Activated T-cell treated with anti-CD3 and anti-CD28 coated beads for 48 hours (primary cell): ENCODE measurements around the gene SERPINA9.
"Not testable (repeated sequence)": the region's sequence is repeated elsewhere in the genome, so short reads cannot be mapped to it uniquely, and the experiment has no call there.

ENCODE experiments used
- DNase-seq: peaks from one replicate; pipeline ENCODE4 v3.0.0-alpha.2; 2020; ENCODE audit warnings: low read depth

SERPINA9 gene, protein sequence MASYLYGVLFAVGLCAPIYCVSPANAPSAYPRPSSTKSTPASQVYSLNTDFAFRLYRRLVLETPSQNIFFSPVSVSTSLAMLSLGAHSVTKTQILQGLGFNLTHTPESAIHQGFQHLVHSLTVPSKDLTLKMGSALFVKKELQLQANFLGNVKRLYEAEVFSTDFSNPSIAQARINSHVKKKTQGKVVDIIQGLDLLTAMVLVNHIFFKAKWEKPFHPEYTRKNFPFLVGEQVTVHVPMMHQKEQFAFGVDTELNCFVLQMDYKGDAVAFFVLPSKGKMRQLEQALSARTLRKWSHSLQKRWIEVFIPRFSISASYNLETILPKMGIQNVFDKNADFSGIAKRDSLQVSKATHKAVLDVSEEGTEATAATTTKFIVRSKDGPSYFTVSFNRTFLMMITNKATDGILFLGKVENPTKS

DNA sequence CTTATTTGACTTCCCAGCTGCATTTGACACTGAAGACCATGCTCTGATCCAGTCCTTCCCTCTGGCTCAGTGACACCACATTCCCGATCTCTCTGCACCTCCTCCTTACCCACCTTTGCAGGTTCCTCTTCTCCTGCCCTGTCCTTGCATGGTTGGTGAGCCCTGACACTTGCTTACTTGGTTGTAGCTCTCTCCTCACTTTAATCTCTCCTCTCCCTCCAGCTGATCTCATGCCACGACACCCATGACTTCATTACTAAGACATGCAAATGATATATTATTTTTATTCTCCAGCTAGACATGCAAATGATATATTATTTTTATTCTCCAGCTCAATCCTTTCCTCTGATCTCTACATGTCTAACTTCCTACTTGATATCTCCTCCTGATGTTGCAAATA, at the start of gene SERPINA9:
Gene SERPINA9, minus strand, starts transcription at position 175 of the 400 bp plus-strand sequence. CDS start 6,357 bp downstream, outside the sequence.
- no peak for DNase-seq

DNA sequence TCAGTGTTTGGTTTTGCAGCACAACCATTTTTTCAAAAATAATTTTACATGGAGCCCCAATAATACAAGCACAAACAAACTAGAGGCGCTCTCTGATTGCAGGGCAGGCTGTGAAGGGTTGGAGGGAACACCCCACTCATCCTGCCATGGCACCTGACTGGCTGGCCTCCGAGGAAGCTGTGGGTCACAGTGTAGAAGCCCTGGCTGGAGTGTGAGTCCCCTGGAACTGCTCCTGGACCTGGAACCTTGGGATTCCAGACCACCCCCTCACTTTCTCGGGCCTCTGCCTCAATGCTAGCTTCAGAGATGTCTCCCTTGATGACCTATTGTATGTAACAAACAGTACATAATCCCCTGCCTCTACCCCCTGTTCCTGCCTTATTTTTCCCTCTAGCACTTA, 48.1 kb upstream of the SERPINA9 start:
- no peak for DNase-seq

DNA sequence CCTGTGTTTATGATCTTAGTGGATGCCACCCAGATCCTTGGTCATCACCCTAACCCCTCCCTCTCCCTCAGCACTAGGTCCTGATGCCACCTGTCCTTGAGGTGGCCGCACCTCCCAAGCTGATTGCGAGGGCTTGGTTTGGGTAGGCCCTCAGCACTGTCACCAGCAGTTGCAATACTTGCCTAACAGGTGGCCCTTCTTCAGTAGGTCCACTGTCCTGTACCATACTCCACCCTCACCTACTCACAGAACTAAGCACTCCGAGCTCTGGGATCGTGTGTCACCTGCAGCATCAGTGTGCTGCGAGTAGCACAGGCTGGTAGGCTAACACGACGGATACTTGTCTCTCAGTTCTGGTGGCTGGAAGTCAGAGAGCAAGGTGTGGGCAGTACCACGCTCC, 47.3 kb upstream of the SERPINA9 start:
- no peak for DNase-seq

DNA sequence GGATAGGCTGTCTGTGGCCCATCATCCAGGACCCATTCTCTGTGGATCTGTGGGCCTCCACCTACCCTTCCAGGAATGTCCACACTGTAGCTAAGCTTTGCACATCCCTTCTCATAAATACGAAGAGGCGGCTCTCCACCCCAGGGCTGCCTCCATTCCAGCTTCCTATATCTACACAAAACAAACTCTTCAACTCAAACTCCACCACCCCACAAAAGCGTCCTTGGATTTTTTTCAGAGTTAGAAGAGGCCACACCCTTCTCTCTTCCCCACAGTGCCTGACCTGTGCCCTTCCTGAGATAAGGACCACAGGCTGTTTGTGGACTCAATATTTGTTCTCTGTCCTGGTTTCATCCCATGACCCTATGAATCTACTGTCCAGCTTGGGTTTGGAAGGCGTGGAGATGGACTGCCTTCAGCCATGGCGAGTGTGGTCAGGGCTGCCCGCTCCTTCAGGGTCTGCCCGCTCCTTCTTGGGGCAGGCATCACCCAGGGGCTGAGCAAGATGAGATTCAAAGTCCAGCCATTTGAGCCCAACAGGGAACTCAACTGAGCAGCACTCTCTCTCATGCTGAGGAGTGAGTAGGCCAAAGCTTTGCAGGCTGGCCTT, 46.2 kb upstream of the SERPINA9 start:
- no peak for DNase-seq

DNA sequence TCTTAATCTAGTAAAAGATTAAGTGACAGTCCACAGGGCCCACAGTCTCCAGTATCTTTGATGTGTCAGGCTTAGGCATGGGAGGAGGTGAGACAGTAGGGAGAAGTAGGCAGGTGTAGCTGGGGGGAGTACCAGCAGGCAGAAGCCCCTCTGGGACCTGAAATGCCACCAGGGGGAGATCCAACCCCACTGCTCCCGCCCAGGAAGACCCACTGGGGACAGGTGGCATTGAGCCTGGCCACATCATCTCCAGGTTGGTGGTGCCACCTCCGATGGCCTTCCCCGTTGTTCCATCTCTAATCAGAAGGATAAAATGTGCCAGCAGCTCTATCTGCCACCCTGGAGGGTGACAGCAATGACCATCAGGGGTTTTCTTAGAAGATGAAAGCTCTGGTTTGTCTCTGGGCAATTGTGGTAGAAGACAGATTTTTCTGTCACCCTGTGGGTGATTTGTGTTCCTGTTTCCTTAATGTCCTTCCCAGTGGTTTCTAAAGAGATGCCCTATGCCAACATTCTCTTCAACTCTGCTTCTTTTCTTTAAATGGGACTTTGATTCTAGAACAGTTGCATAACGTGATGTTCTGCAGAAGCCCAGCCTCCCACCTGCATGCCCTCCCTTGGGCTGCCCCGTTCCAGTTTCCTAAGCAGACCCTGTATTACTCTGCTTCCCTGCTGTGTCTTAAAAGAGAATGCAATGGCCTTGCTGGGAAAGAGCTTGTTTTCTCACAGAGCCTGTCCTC, 45.5 kb upstream of the SERPINA9 start:
- DNase-seq: no peak

DNA sequence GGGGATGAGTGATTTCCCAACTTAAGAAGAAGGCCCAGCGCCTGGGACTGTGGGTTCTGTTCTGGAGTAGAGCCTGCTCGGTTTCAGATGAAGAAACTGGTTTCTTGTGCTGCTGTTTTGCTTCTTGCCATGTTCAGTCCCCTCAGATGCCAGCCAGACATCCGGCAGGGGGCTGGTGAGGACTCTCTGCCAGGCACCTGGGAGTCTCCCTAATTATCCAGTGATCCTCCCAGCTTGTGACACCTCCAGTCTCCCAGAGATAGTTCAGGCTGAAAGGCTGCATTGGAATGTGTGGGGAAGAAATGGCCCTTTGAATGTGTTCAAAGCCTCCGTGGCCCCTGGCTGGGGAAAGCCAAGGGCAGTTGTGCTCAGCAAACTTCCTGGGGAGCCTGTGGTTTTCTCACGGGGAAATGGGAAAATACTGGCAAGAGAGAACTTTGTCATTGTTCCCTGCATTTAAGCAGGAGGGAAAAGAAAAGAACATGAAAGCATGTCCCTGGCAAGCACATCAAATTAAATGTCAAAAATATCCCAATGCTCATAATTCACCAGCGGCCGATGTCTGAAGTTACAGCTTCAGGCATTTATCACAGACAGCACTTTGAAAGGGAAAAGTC, 41.8 kb upstream of the SERPINA9 start:
- no peak for DNase-seq

DNA sequence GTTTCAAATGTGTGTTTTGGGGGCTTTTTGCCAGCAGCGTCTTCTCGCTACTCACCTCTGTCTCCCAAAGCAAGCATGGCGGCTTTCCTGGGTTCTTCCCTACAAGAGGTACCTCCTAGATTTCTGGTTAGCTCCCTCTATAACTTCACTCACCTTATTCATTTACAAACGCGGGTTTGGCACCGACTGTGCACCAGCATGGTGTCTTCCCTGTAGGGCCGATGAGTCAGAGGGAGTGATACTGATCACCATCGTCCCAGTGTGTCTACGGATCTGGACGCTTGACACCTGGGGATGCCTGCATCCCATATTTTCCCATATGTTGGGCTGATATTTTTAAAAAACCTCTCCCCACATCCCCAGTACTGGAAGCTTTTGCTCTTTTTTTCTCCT, 41.2 kb upstream of the SERPINA9 start:
- no peak for DNase-seq

DNA sequence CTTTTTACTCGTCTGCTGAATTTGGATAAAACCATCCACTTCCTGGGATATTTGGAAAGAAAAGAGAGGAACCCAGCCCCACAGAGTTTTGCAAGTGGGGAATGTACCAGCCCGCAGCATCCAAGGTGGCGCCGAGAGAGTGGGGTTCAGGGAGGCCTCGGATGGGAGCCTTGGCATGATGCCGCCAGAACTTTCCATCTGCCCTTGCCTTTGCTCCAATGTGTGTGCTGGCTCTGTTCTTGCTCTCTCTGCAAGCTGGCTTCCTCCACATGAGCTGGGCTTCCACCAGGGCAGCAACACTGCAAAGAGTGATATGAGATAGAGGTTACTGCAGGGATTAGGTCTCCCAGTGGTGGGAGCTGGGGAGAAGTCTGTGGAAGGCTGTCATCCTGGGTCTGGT, 39.9 kb upstream of the SERPINA9 start:
- DNase-seq: no peak

DNA sequence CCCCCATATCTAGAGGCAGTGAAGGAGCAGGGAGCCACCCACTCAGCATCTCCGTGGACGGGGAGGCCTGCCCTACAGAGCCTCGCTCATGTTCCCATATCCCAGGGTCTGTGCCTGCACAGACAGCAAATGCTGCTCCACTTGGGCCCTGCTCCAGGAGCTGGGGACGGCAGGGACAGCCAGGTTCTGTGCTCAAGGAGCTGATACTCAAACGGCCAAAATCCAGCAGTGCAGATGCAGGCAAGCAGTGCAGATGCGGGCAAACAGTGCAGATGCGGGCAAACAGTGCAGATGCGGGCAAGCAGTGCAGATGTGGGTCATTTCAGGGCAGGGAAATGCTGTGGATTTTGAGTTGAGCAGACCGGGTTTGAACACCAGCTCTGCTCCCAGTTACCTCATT, 39.4 kb upstream of the SERPINA9 start:
- DNase-seq: no peak

DNA sequence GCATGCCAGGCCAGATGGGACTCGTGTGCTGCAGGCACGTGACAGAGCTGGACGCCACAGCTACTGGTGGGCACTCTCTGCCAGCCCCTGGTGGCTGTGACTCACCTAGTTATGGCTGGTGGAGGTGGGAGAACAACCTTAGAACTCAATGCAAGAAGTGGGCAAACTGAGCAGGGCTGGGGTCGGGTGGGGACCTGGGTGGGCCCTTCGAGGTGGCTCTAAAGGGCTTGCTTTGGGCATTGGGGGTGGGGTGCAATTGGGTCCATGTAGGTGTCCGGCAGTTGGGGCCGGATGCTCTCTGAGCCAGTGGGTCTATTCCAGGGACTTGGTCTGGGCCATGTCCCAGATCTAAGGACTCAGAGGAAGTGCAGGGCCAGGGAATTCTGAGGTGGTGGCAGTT, 38.4 kb upstream of the SERPINA9 start:
- no peak for DNase-seq

DNA sequence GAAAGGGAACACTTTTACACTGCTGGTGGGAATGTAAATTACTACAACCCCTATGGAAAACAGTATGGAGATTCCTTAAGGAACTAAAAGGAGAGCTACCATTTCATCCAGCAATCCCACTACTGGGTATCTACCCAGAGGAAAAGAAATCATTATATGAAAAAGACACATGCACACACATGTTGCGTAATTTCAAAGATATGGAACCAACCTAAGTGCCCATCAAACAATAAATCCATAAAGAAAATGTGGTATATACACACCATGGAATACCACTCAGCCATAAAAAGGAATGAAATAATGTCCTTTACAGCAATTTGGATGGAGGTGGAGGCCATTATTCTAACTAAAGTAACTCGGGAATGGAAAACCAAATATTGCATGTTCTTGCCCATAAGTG, 34.5 kb upstream of the SERPINA9 start:
- not testable (repeated sequence) for DNase-seq

DNA sequence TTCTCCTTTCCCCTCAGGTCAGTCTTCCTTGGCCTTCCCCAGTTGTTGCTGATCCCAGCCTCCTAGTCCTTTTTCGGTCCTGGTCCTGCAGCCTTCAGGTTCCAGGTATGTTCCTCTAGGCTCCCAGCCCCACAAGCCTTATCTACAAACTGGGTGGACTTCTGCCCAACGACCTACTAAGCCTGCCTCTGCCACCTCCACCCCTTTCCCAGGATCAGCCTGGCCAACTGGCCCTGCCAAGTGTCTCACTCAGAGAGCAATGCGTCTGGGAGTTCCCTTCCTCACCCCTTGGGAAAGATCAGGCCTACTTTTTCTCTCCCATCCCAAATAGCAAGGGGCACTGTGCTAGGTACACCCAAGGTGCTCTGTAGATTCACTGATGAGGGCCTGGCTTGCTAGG, 33.4 kb upstream of the SERPINA9 start, which contains the start of gene SERPINA12:
Gene SERPINA12, minus strand, starts transcription at position 114 of the 400 bp plus-strand sequence. CDS start 11,072 bp downstream, outside the sequence.
- no peak for DNase-seq

DNA sequence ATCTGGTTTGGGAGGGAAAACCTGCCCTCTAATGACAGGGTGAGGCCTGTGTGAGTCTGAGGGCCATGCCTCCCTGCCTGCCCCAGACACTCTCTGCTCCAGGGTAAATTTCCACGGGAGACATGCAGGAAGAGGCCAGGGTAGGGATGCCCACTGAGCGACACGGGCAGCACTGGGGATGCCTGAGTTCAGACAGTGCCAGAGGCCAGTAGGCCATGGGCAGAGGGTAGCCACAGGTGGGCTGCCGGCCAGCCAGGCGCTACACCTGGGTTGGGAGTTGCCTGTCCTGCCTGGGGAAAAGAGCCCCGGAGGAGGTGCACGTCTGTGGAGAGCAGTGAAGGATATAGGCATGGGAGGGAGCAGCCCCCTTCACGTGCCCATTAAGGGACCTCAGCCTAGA, 29.6 kb upstream of the SERPINA9 start:
- no peak for DNase-seq

DNA sequence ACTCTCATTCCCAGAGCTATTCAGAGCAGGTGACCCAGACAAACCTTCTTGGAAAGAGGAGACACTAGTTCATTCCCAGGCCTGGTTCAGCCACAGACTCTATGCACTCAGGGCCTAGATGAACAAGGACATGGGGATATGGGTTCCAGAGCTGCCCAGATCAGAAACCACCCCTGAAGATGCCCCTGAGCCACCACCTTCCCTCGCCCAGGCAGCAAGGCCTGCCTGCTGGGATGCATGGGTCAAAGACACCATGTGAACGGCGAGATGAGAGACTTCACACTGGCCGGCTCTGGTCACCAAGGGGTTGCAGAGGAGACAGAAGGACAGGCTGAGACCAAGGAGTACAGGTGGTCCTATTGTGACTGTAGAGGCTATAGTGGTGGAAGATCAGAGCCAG, 29.2 kb upstream of the SERPINA9 start:
- DNase-seq: no peak

DNA sequence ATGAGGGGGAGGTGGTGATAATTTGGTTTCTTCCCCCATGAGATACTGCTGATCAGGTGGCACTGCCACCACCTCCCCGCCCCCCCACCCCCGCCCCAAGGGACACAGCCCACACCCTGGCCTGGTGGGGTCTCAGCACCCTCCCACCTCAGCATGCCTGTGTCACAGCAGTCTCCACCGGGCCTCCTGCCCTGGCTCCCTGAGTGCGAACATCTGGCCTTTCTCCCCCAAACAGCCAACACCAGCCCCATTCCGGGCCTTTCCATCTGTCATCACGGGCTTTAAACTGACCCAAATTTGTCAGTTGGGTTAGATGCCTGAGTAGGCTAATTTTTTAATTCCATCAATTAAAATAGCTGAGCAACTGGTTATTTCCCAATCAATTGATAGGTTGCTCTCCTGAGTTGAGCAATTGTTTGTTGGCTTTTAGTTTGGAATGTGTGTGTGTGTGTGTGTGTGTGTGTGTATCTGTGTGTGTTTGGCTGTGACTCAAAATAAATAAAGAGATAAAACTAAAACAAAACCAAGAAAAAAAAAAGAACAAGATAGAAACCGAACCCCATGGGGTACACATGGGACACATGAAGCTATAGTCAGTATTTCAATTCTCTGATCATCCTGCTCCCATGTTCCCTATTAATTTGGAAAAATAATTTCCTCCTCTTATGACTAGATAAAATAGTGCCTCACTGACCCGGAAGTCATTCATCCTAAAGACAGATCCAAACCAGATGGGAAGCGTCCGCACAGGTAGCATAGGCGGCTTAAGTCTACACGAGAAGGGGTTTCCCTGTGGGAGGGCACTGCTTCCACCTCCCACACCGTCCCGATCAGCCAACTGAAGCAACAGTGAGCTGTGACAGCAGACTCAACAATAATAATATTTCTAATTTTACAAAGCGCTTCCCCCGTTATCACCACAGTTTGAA, 25.9 kb upstream of the SERPINA9 start:
- no peak for DNase-seq

DNA sequence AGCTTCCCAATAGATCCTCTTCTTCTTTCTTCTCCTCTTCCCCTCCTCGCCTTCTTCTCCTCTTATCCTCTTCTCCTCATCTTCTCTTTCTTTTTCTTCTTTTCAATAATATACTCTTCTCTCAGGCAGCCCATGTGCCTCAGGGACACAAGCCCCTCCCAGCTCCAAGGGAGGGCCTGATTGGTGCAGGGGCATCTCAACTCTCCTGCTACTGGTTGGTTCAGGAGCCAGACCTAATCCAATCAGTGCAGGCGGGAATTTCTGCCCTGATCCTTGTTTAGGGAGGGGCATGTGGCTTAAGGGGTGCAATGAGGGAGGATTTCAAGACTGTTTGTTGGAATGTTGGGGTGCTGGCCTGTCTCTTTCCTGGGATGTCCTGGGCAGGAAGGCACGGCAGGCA, 24.3 kb upstream of the SERPINA9 start:
- no peak for DNase-seq

DNA sequence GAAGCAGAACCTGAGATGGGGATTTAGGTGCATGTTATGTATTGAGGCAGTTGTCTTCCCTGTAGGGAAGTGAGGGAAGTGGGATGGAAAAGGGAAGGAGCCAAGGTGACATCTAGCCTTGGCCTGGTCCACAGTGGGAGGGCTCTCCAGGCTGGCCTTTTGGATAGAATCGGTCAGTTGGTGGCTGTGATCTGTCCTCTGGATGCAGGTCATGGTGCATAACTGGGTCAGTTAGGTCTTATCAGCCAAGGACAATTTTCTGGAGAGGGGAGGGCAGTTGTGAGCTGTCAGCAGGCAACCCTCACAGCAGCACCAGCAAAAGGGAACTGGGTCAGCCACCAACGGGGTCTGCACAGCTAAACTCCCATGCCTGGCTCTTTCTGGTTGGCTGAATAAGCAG, 23.7 kb upstream of the SERPINA9 start:
- no peak for DNase-seq

DNA sequence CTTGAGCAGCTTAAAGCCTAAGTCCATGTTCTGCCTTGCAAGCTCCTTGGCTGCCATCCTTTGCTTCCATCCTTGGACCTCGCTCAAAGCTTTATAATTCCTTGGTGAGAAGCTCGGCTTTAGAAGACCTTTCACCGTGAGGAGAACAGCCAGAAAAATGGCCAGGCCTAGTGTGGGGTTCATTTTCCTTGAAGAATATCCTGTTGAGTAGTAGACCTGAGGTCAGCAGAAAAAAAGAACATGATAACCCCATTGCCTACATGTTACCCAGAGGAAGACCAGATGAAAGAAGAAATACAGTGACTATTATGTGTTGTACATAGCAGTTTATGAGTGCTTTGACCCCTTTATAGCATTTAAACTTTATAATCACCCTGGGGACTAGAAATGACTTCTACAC, 22.2 kb upstream of the SERPINA9 start:
- DNase-seq: no peak

DNA sequence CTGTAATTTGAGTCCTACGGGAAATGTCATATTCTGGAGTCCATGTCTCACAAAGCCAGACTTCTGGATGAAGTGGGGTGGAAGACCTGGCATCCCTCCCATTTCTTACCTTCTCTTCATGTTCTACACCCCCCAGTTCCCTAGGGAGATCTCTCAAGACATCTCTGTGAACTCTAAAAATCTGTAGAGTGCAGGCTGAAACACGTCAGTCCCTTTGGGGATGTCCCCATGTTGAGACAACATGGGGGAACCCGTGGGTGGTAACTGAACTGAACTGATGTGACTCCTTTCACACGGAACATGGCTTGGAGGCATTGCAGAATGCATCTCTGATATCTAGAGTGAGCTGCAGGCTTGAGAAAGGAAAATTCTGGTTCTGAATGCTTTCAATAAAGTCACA, 18.1 kb upstream of the SERPINA9 start:
- DNase-seq: no peak

DNA sequence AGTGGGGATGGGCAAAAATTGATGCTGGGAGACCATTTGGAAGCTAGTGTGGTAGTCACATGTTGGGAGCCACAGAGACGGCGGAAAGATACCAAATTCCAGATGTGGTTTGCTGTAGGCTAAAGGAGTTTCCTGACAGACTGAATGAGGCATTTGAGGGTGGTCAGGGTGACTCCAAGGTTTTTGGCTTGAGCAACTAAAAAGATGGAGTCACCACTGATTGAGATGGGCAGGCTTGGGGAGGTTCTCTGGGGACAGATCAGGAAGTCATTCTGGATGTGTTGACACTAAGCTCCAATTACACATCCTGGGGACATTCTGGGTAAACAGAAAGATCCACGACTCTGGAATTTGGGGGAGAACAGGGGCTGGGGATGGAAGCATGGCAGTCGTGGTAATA, 15.5 kb upstream of the SERPINA9 start:
- DNase-seq: no peak

DNA sequence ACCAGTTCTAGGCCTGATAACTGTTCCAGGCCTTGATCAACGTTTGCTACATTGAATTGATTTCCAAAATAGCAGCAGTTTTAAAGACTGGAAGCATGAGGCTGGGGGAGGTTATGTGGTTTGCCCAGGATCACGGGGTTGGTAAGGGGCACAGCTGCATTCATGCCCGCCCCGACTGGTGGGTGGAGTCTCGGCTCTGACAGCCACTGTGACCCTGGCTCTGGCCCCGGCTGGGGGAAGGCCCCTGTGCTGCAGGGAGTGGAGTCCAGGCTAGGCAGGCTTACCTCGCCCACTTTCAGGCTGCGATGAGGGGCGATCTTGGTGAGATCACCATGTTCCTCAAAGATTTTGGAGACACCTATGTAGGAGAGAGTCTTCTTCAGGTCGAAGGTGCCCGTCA, 13.3 kb upstream of the SERPINA9 start:
- DNase-seq: no peak
